Tibial nerve (tissue), 4 donors: ENCODE results near the gene CCDC124.

ENCODE experiments used
- CTCF ChIP-seq, 5 experiments: fragments of 200-600 bp in 3 of 5; fragments of 450-650 bp in 2 of 5; sonication (generic) in 3 of 5; IDR thresholded peaks; one replicate each; pipeline ENCODE4 v1.5.1; 2016 to 2019; ENCODE audit warnings: antibody characterized with exemption in 5 of 5, mild to moderate bottlenecking in 3 of 5, moderate library complexity in 2 of 5
- EP300 ChIP-seq, 2 donors: sonication (generic); formaldehyde crosslinking; IDR thresholded peaks; one replicate each; pipeline ENCODE4 v1.6.1; 2017; ENCODE audit warnings: antibody characterized with exemption in 2 of 2, mild to moderate bottlenecking in 1 of 2

- TF ChIP-seq CTCF (IDR thresholded peaks at IDR 0.05) (no peak), EP300 (IDR thresholded peaks at IDR 0.05) (no peak)
Observed at GRCh38 chr19:17948931-17949930, 16.4 kb downstream of the CCDC124 start.
